Heart left ventricle (tissue), 13 donors: ENCODE results near the gene ZNF808.

Source experiments
- CTCF ChIP-seq, 12 donors: fragments of 200-600 bp; sonication (generic) in 4 of 12; IDR thresholded peaks; one replicate each; pipeline versions ENCODE4 v1.5.0 to v1.8.0; 2018 to 2022; ENCODE audit warnings: antibody characterized with exemption in 12 of 12, mild to moderate bottlenecking in 5 of 12
- POLR2A ChIP-seq, 2 donors: fragments of 450-650 bp; IDR thresholded peaks; one replicate each; pipeline ENCODE4 v1.6.1; 2017; ENCODE audit warnings: antibody characterized with exemption in 2 of 2, mild to moderate bottlenecking in 2 of 2, moderate library complexity in 2 of 2
- donor health status: ischemic (EF 13 %, LVEDD 7.1; RV severe dilation, severe dysfunction).
- donor health status: DM: no; HTN: yes; CAD: no.
- donor health status: DM: no; HTN: no; CAD: no.
- donor health status: ischemic (EF 25% LVEDD 6.9; RV normal size, moderate dysfunction).
- donor health status: ischemic (EF 25% LVEDD 5.7; RV mildly dilated, moderate dysfunction).
- donor health status: ischemic (EF 35%, LVEDD 5.7; RV mildly dilated, moderate dysfunction).
- donor health status: nonischemic (EF 11% LVEDD 7.7; RV severe dilation, severe dysfunction).
- donor health status: DM: yes; HTN: yes; CAD: no.
- donor health status: PGD.
- donor health status: ischemic (EF 29% LVEDD 5.4; RV normal size, mild dysfunction).
- donor health status: nonischemic (EF 23%, LVEDD 6.1; RV moderate dilation, normal function).

GRCh38 chr19:52602941-52603340, 75.5 kb downstream of the ZNF808 start:
- TF ChIP-seq CTCF (IDR thresholded peaks at IDR 0.05) (no peak), POLR2A (IDR thresholded peaks at IDR 0.05) (no peak)
